Chondrocyte (in vitro differentiated cells): ENCODE data around the gene NR1D1. TPM values are rescaled to one million over a fixed set of nuclear protein-coding genes. Genes with fewer than 3 reads are reported as not detected.

Experiments
- DNase-seq: peaks from one replicate; pipeline ENCODE4 v3.0.0; 2021; ENCODE audit warnings: mixed read lengths, low spot score
- H3K27ac Mint-ChIP-seq: one replicate; pipeline ENCODE4 v1.8.0; 2021; ENCODE audit warnings: mild to moderate bottlenecking, moderate library complexity, mixed read lengths; ENCODE audit not compliant: unreplicated experiment
- H3K27me3 Mint-ChIP-seq: 2 replicates; pipeline ENCODE4 v1.8.0; 2021; ENCODE audit warnings: low read depth, mixed read lengths
- H3K36me3 Mint-ChIP-seq: 2 replicates; pipeline ENCODE4 v1.8.0; 2021; ENCODE audit warnings: low read depth, mixed read lengths
- H3K4me1 Mint-ChIP-seq: 2 replicates; pipeline ENCODE4 v1.8.0; 2021; ENCODE audit warnings: low read depth, mild to moderate bottlenecking, mixed read lengths
- H3K4me3 Mint-ChIP-seq: one replicate; pipeline ENCODE4 v1.8.0; 2021; ENCODE audit warnings: mild to moderate bottlenecking, moderate library complexity, mixed read lengths; ENCODE audit not compliant: unreplicated experiment
- H3K9me3 Mint-ChIP-seq: 2 replicates; pipeline ENCODE4 v1.8.0; 2021; ENCODE audit warnings: low read depth, mixed read lengths
- CTCF ChIP-seq: fragments of 200-600 bp; sonication (generic); IDR thresholded peaks from 2 replicates; pipeline ENCODE4 v1.5.0; 2021; ENCODE audit warnings: antibody characterized with exemption, mild to moderate bottlenecking, moderate library complexity
- total RNA-seq: library from RNA; stranded (reverse); gene quantifications from 3 replicates; pipeline ENCODE4 v1.2.1, GENCODE V29; 2021

NR1D1 gene
- total RNA-seq, 1 donor from 2014 or later = 5.9 TPM

- H3K36me3 Mint-ChIP-seq = no peaks in the 10 kb centered on the region
- H3K27me3 Mint-ChIP-seq = no peaks in the 10 kb centered on the region
- no peaks in the 10 kb centered on the region for H3K9me3 Mint-ChIP-seq
- DNase-seq = no peak
- no peak overlapping the region for H3K27ac Mint-ChIP-seq
- H3K4me1 Mint-ChIP-seq = peaks cover 30% of the 10 kb centered on the region
- no peak for TF ChIP-seq CTCF
- H3K4me3 Mint-ChIP-seq = no peak overlapping the region
Observed at GRCh38 chr17:40059729-40060475, 40.5 kb downstream of the NR1D1 start.

DNA sequence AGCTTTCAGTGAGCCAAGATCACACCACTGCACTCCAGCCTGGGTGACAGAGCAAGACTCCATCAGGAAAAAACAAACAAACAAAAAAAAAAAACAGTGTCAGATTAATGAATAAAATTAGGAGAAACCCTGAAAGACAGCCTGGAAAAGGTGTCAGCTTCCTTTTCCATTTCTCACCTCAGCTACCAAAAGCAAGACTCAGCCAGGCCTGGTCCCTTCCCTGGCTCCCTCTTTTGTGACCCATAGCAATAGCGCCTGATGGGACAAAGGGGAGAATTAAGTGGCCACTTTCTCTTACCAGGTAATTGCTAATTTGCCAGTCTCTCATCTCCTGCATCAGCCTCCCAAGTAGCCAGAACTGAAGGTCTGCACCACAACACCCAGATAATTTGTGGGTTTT lies 41.5 kb downstream of the NR1D1 start:
- no peak for TF ChIP-seq CTCF
- Mint-ChIP-seq H3K4me1 (peaks cover 26% of the 10 kb centered on the region), H3K4me3 (no peak overlapping the region), H3K36me3 (peaks cover 1% of the 10 kb centered on the region), H3K27me3 (no peaks in the 10 kb centered on the region), H3K9me3 (no peaks in the 10 kb centered on the region), H3K27ac (no peak overlapping the region)
- DNase-seq = no peak

GRCh38 chr17:40058186-40058784 lies 42.1 kb downstream of the NR1D1 start:
- Mint-ChIP-seq H3K36me3 (peaks cover 1% of the 10 kb centered on the region), H3K4me3 (no peak overlapping the region), H3K27ac (peak overlapping the region; percentile 45)

GRCh38 chr17:40056379-40057015 lies 43.9 kb downstream of the NR1D1 start:
- no peak for DNase-seq
- no peaks in the 10 kb centered on the region for H3K9me3 Mint-ChIP-seq
- peaks cover 17% of the 10 kb centered on the region for H3K4me1 Mint-ChIP-seq
- H3K27me3 Mint-ChIP-seq = no peaks in the 10 kb centered on the region
- TF ChIP-seq CTCF = no peak
- no peak overlapping the region for H3K27ac Mint-ChIP-seq
- H3K4me3 Mint-ChIP-seq = no peak overlapping the region
- peaks cover 1% of the 10 kb centered on the region for H3K36me3 Mint-ChIP-seq

More at GRCh38 chr17:40058186-40058784, 42.1 kb downstream of the NR1D1 start:
- DNase-seq = no peak
- Mint-ChIP-seq H3K9me3 (no peaks in the 10 kb centered on the region), H3K4me1 (peaks cover 24% of the 10 kb centered on the region), H3K27me3 (no peaks in the 10 kb centered on the region)
- no peak for TF ChIP-seq CTCF

Other genes starting within 250 kb of the NR1D1 start
- gene IKZF3, start 236.3 kb downstream of the NR1D1 start, total RNA-seq = not detected in 3 replicates
- not detected in 3 replicates for gene ZPBP2, start 232.4 kb downstream of the NR1D1 start, total RNA-seq
- gene GSDMB, start 182.0 kb downstream of the NR1D1 start, total RNA-seq = 6.0 to 8.1 TPM (median 6.8 TPM) in 3 replicates
- 54.9 to 59.9 TPM (median 55.0 TPM) in 3 replicates for gene ORMDL3, start 173.0 kb downstream of the NR1D1 start, total RNA-seq
- gene LRRC3C, start 172.9 kb downstream of the NR1D1 start, total RNA-seq = not detected in 3 replicates
- gene GSDMA, start 137.6 kb downstream of the NR1D1 start, total RNA-seq = not detected in 3 replicates
- gene PSMD3, start 119.8 kb downstream of the NR1D1 start, total RNA-seq = 83.6 to 101 TPM (median 86.9 TPM) in 3 replicates
- not detected in 3 replicates for gene CSF3, start 85.1 kb downstream of the NR1D1 start, total RNA-seq
- 54.4 to 94.3 TPM (median 57.7 TPM) in 3 replicates for gene MED24, start 46.2 kb downstream of the NR1D1 start, total RNA-seq
- gene THRA, start 37.6 kb downstream of the NR1D1 start, total RNA-seq = 31.9 to 46.6 TPM (median 34.7 TPM) in 3 replicates
- 86.8 to 103 TPM (median 96.2 TPM) in 3 replicates for gene MSL1, start 21.4 kb upstream of the NR1D1 start, total RNA-seq
- gene CASC3, start 39.9 kb upstream of the NR1D1 start, total RNA-seq = 70.2 to 78.3 TPM (median 70.6 TPM) in 3 replicates
- 3.6 to 5.5 TPM (median 3.9 TPM) in 3 replicates for gene RAPGEFL1, start 76.9 kb upstream of the NR1D1 start, total RNA-seq
- gene WIPF2, start 118.7 kb upstream of the NR1D1 start, total RNA-seq = 25.9 to 28.3 TPM (median 28.1 TPM) in 3 replicates
- gene CDC6, start 187.3 kb upstream of the NR1D1 start, total RNA-seq = 8.5 to 33.1 TPM (median 9.9 TPM) in 3 replicates
- gene RARA, start 208.6 kb upstream of the NR1D1 start, total RNA-seq = 59.2 to 65.7 TPM (median 61.2 TPM) in 3 replicates